ENCODE results near the gene RESP18.

Gene RESP18

GRCh38 chr2:219297766-219298456, 34.6 kb downstream of the RESP18 start:
- TF ChIP-seq ZNF555 (tag by site-specific recombination; conservative IDR thresholded peaks at IDR 0.05) = no peak
- no peak for TF ChIP-seq ZBTB1 (tag by site-specific recombination; IDR thresholded peaks at IDR 0.05)
- TF ChIP-seq ZSCAN23 (tag by site-specific recombination; IDR thresholded peaks at IDR 0.05) = no peak
- no peak for TF ChIP-seq ZFP41 (tag by site-specific recombination; IDR thresholded peaks at IDR 0.05; ENCODE audit: borderline replicate concordance)
- no peak for TF ChIP-seq ZNF174 (tag by site-specific recombination; IDR thresholded peaks at IDR 0.05)
- no peak for TF ChIP-seq ZNF138 (tag by site-specific recombination; IDR thresholded peaks at IDR 0.05; ENCODE audit: borderline replicate concordance)
- TF ChIP-seq ZNF530 (tag by site-specific recombination; IDR thresholded peaks at IDR 0.05; ENCODE audit: low read depth) = no peak
- Histone ChIP-seq H3K27ac (ENCODE audit: extremely low read depth, low read depth, low read length) (no peak overlapping the region), H3K9me3 (ENCODE audit: control insufficient read depth, insufficient read depth, low read depth, low read length) (no peaks in the 10 kb centered on the region), H3K36me3 (ENCODE audit: control insufficient read depth in 2 of 2, insufficient read depth in 1 of 2, low read length in 2 of 2) (no peaks in the 10 kb centered on the region), H3K4me3 (ENCODE audit: low read depth, low read length) (no peak overlapping the region), H3K4me1 (ENCODE audit: control insufficient read depth, insufficient read depth, low read length) (no peaks in the 10 kb centered on the region; the same call in 1 of the 2 replicates)
- ChIA-PET CTCF (interaction anchor here (0.6 to 11.6 kb wide), 16 partner anchors 19 to 691 kb away, joined by 3 to 297 read pairs (median 4); partner anchors contain the start of genes ANKZF1, ATG9A, CNPPD1 and DNAJB2), POLR2A (interaction anchor here (0.5 kb wide), 1 partner anchor 45 kb away, joined by 3 read pairs; no protein-coding TSS in a partner anchor)

- CTCF ChIA-PET = interaction anchor here (0.6 to 11.6 kb wide), 7 partner anchors 18 to 138 kb away, joined by 3 to 297 read pairs (median 65); partner anchors contain the start of genes ANKZF1, ATG9A, CNPPD1 and DNAJB2
- POLR2A ChIA-PET = no interaction called here
- no peak overlapping the region for H3K27ac ChIP-seq (ENCODE audit: extremely low read depth, low read depth, low read length)
- no peaks in the 10 kb centered on the region for H3K9me3 ChIP-seq (ENCODE audit: control insufficient read depth, insufficient read depth, low read depth, low read length)
- H3K4me1 ChIP-seq (ENCODE audit: control insufficient read depth, insufficient read depth, low read length) = no peaks in the 10 kb centered on the region; the same call in 1 of the 2 replicates
- no peaks in the 10 kb centered on the region for H3K36me3 ChIP-seq (ENCODE audit: control insufficient read depth in 2 of 2, insufficient read depth in 1 of 2, low read length in 2 of 2)
- no peak overlapping the region for H3K4me3 ChIP-seq (ENCODE audit: low read depth, low read length)
- no peak for TF ChIP-seq ZBTB20 (tag by site-specific recombination; IDR thresholded peaks at IDR 0.05)
- TF ChIP-seq YY1 (tag by site-specific recombination; IDR thresholded peaks at IDR 0.05) = no peak
- no peak for TF ChIP-seq ZBTB21 (tag by site-specific recombination; IDR thresholded peaks at IDR 0.05)
- TF ChIP-seq OVOL3 (tag by site-specific recombination; IDR thresholded peaks at IDR 0.05) = no peak
- no peak for TF ChIP-seq ZBTB48 (tag by site-specific recombination; IDR thresholded peaks at IDR 0.05)
- no peak for TF ChIP-seq ZNF146 (tag by site-specific recombination; IDR thresholded peaks at IDR 0.05)
- TF ChIP-seq ZIC2 (tag by site-specific recombination; IDR thresholded peaks at IDR 0.05) = no peak
- TF ChIP-seq PRDM10 (tag by site-specific recombination; IDR thresholded peaks at IDR 0.05) = no peak
- TF ChIP-seq ZNF677 (tag by site-specific recombination; IDR thresholded peaks at IDR 0.05) = no peak
- TF ChIP-seq ZNF629 (tag by site-specific recombination; IDR thresholded peaks at IDR 0.05) = no peak
- no peak for TF ChIP-seq PRDM4 (tag by site-specific recombination; IDR thresholded peaks at IDR 0.05)
- TF ChIP-seq KLF17 (tag by site-specific recombination; IDR thresholded peaks at IDR 0.05) = no peak
- TF ChIP-seq ZNF48 (tag by site-specific recombination; IDR thresholded peaks at IDR 0.05) = no peak
- no peak for TF ChIP-seq ZNF202 (tag by site-specific recombination; IDR thresholded peaks at IDR 0.05; ENCODE audit: borderline replicate concordance)
- no peak for TF ChIP-seq ZBTB6 (tag by site-specific recombination; IDR thresholded peaks at IDR 0.05)
- no peak for TF ChIP-seq PBX3 (CRISPR knock-in tag; IDR thresholded peaks at IDR 0.05)
- TF ChIP-seq REPIN1 (tag by site-specific recombination; IDR thresholded peaks at IDR 0.05; ENCODE audit: low read depth) = no peak
Observed at GRCh38 chr2:219296631-219297391, 35.7 kb downstream of the RESP18 start.

Data from HEK293 (cell line).